ENCODE results near the gene ARMC9. TPM values are rescaled to one million over a fixed set of nuclear protein-coding genes. Genes with fewer than 3 reads are reported as not detected.

ARMC9 gene
- total RNA-seq, 1 donor from 2014 or later, result 3.3 TPM

DNA sequence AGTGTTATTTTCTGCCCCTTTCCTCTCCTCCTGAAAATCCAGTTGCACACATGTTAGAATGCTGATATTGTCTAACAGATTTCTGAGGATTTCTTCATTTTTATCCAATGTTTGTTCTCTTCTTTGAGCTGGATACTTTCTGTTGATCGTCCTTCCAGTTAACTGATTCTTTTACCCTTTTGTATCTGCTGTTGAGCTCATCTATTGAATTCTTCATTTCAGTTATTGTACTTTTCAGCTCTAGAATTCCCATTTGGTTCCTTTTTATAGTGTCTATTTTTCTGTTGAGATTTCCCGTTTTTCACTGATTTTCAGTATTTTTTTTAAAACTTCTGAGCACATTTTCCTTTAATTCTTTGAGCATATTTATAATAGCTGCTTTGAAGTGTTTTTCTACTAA, 119.1 kb downstream of the ARMC9 start:
- Histone ChIP-seq H3K36me3 (peaks cover 0 to 6% of the 10 kb centered on the region in 2 donors), H3K9me3 (no peaks in the 10 kb centered on the region), H3K27me3 (no peaks in the 10 kb centered on the region), H3K27ac (no peak overlapping the region), H3K4me3 (no peak overlapping the region), H3K4me1 (no peaks in the 10 kb centered on the region)
- intact Hi-C loops (cut with DNase I), result no loop called here
- DNase-seq (ENCODE audit: low spot score in 2 of 2), result no peak
- no peak for TF ChIP-seq CTCF (IDR thresholded peaks at IDR 0.05)

DNA sequence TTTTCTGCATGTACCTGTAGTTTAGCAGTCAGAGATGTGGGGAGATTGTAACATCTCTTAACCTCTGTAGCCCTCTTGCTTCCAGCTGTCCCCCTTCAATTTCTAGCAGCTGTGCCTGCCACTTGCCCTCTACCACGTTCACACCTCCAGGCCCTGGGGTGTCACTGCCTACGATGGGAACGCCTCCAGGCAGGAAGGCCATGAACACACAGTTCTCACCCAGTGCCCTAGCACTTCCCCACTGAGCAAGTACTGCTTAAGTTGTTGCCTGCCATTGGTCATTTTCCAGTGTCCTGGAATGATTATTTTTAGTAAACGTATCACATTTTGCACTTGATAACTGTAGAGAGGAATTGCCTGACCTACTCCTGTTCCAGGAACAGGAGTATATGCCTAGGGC, 120.0 kb downstream of the ARMC9 start:
- no peak for TF ChIP-seq CTCF (IDR thresholded peaks at IDR 0.05)
- Histone ChIP-seq H3K4me1 (no peaks in the 10 kb centered on the region), H3K4me3 (no peak overlapping the region), H3K36me3 (peaks cover 0 to 6% of the 10 kb centered on the region in 2 donors), H3K9me3 (no peaks in the 10 kb centered on the region), H3K27ac (no peak overlapping the region), H3K27me3 (no peaks in the 10 kb centered on the region)
- intact Hi-C loops (cut with DNase I), result no loop called here
- no peak for DNase-seq (ENCODE audit: low spot score in 2 of 2)

DNA sequence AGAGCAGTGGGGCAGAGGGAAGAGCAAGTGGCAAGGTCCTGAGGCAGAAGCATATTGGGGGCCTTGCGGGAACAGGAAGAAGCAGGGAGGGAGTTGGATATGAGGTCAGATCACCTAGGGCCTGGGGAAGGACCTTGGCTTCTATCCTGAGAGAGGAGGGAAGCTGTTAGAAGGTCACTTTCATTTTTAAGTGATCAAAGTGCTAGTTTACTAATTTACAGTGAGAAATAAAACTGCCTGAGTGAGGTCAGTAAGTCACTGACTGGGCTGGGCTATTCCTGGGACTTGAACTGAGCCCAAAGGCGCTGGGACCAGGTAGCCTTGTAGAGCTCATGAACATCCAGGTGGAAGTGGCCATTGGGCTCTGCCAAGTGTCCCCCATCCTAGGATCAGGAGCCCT, 120.5 kb downstream of the ARMC9 start:
- no peak overlapping the region for H3K4me3 ChIP-seq
- H3K9me3 ChIP-seq, result no peaks in the 10 kb centered on the region
- no peak overlapping the region for H3K27ac ChIP-seq
- intact Hi-C loops (cut with DNase I), result no loop called here
- H3K27me3 ChIP-seq, result no peaks in the 10 kb centered on the region
- peaks cover 0 to 6% of the 10 kb centered on the region in 2 donors for H3K36me3 ChIP-seq
- DNase-seq (ENCODE audit: low spot score in 2 of 2), result no peak
- H3K4me1 ChIP-seq, result no peaks in the 10 kb centered on the region
- TF ChIP-seq CTCF (IDR thresholded peaks at IDR 0.05), result no peak

GRCh38 chr2:231319867-231320266, 121.4 kb downstream of the ARMC9 start:
- Histone ChIP-seq H3K27ac (no peak overlapping the region), H3K4me1 (no peaks in the 10 kb centered on the region), H3K9me3 (no peaks in the 10 kb centered on the region), H3K27me3 (no peaks in the 10 kb centered on the region), H3K36me3 (peaks cover 0 to 6% of the 10 kb centered on the region in 2 donors), H3K4me3 (no peak overlapping the region)
- DNase-seq (ENCODE audit: low spot score in 2 of 2), result no peak
- no peak for TF ChIP-seq CTCF (IDR thresholded peaks at IDR 0.05)
- intact Hi-C loops (cut with DNase I), result no loop called here

- DNase-seq (ENCODE audit: low spot score in 2 of 2), result no peak
- peaks cover 0 to 6% of the 10 kb centered on the region in 2 donors for H3K36me3 ChIP-seq
- no peak for TF ChIP-seq CTCF (IDR thresholded peaks at IDR 0.05)
- peak overlapping the region; percentile 13 to 41 for H3K27ac ChIP-seq
- no peaks in the 10 kb centered on the region for H3K4me1 ChIP-seq
- no peaks in the 10 kb centered on the region for H3K27me3 ChIP-seq
- intact Hi-C loops (cut with DNase I), result no loop called here
- no peaks in the 10 kb centered on the region for H3K9me3 ChIP-seq
- H3K4me3 ChIP-seq, result no peak overlapping the region
Measured at GRCh38 chr2:231321021-231321420, 122.6 kb downstream of the ARMC9 start.
